OCI-LY3 (cell line): Measurements from ENCODE around the gene KCNIP4.

ENCODE experiments used
- H2AFZ ChIP-seq: fragments of 200-600, 300-600 bp; shearing (Covaris generic); 2 replicates; pipeline ENCODE4 v1.6.0; 2014; ENCODE audit warnings: antibody characterized with exemption, low read depth, low read length
- H3K27ac ChIP-seq: fragments of 200-600, 300-600 bp; sonication (generic); 2 replicates; pipeline ENCODE4 v1.5.1; 2014; ENCODE audit warnings: mild to moderate bottlenecking, low read length, moderate library complexity, mixed read lengths
- H3K27me3 ChIP-seq: fragments of 200-600, 300-600 bp; sonication (generic); 2 replicates; pipeline ENCODE4 v1.6.1; 2014; ENCODE audit warnings: low read depth, low read length, mixed read lengths
- H3K36me3 ChIP-seq: fragments of 200-600, 300-600 bp; sonication (generic); replicated peaks from 2 replicates; pipeline ENCODE3; 2014; ENCODE audit warnings: low read depth, low read length, mixed read lengths
- H3K4me1 ChIP-seq: fragments of 300-600, 200-600 bp; sonication (generic); 2 replicates; pipeline ENCODE4 v1.6.1; 2014; ENCODE audit warnings: low read length, mixed read lengths
- H3K4me2 ChIP-seq: fragments of 200-600, 300-600 bp; sonication (generic); 2 replicates; pipeline ENCODE4 v1.6.1; 2014; ENCODE audit warnings: low read length, mixed read lengths
- H3K4me3 ChIP-seq: fragments of 300-600, 200-600 bp; sonication (generic); 2 replicates; pipeline ENCODE4 v1.5.1; 2014; ENCODE audit warnings: antibody characterized with exemption, mild to moderate bottlenecking, low read length, moderate library complexity
- H3K79me2 ChIP-seq: fragments of 300-600, 200-600 bp; shearing (Covaris generic); 2 replicates; pipeline ENCODE4 v1.6.1; 2014; ENCODE audit warnings: mild to moderate bottlenecking, low read length, mixed read lengths
- H3K9ac ChIP-seq: fragments of 300-600, 200-600 bp; shearing (Covaris generic); 2 replicates; pipeline ENCODE4 v1.6.0; 2014; ENCODE audit warnings: mild to moderate bottlenecking, low read length, moderate library complexity
- H3K9me3 ChIP-seq: fragments of 200-600, 300-600 bp; shearing (Covaris generic); 2 replicates; pipeline ENCODE4 v1.6.1; 2014; ENCODE audit warnings: low read length, mixed read lengths; ENCODE audit not compliant: insufficient read depth
- H4K20me1 ChIP-seq: fragments of 200-600, 300-600 bp; sonication (generic); 2 replicates; pipeline ENCODE4 v1.6.1; 2016; ENCODE audit warnings: low read length, mixed read lengths; ENCODE audit not compliant: insufficient read depth
- EZH2phosphoT487 ChIP-seq: fragments of 200-600 bp; shearing (Covaris generic); IDR thresholded peaks from 2 replicates; pipeline ENCODE4 v1.6.1; 2018; ENCODE audit warnings: antibody characterized with exemption, mixed run types, low read depth
- TF ChIP-seq, protein P1 (sequence below): fragments of 200-600, 300-600 bp; sonication (generic); IDR thresholded peaks from 2 replicates; pipeline ENCODE4 v1.5.1; 2014; ENCODE audit warnings: antibody characterized with exemption, low read length, low read depth

Gene KCNIP4

GRCh38 chr4:21041708-21042107 is 906.9 kb downstream of the KCNIP4 start:
- no peak overlapping the region for H2AFZ ChIP-seq
- H3K36me3 ChIP-seq, result no peaks in the 10 kb centered on the region
- no peaks in the 10 kb centered on the region; the same call in 1 of the 2 replicates for H3K9me3 ChIP-seq
- H3K9ac ChIP-seq, result no peak overlapping the region
- no peaks in the 10 kb centered on the region for H3K79me2 ChIP-seq
- H4K20me1 ChIP-seq, result no peaks in the 10 kb centered on the region
- H3K27me3 ChIP-seq, result no peaks in the 10 kb centered on the region
- no peak overlapping the region for H3K4me3 ChIP-seq
- no peak overlapping the region for H3K27ac ChIP-seq
- TF ChIP-seq, protein P1, sequence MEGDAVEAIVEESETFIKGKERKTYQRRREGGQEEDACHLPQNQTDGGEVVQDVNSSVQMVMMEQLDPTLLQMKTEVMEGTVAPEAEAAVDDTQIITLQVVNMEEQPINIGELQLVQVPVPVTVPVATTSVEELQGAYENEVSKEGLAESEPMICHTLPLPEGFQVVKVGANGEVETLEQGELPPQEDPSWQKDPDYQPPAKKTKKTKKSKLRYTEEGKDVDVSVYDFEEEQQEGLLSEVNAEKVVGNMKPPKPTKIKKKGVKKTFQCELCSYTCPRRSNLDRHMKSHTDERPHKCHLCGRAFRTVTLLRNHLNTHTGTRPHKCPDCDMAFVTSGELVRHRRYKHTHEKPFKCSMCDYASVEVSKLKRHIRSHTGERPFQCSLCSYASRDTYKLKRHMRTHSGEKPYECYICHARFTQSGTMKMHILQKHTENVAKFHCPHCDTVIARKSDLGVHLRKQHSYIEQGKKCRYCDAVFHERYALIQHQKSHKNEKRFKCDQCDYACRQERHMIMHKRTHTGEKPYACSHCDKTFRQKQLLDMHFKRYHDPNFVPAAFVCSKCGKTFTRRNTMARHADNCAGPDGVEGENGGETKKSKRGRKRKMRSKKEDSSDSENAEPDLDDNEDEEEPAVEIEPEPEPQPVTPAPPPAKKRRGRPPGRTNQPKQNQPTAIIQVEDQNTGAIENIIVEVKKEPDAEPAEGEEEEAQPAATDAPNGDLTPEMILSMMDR, result no peak
- no peak for TF ChIP-seq EZH2phosphoT487
- H3K4me1 ChIP-seq, result no peaks in the 10 kb centered on the region
- no peak overlapping the region for H3K4me2 ChIP-seq

DNA sequence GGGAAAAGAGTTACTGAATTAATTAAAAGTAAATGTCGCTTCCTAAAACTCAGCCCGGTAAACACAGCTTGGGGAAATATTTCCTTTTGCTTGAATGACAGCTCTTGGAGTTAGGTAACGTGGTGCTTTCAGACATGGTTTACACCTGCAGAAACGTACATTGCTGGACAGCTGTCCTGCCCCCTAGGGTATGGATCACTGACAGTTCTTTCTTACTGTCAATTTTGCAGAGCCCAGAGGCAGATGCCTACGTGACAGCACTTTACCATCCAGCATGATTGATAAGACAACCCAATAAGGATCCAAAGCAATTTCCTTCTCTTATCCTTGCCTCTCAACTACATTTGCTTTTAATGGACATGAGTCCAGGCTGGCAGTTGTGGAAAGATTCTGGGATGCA is 913.8 kb downstream of the KCNIP4 start:
- no peak overlapping the region for H2AFZ ChIP-seq
- no peak overlapping the region for H3K4me3 ChIP-seq
- no peak overlapping the region for H3K27ac ChIP-seq
- H3K36me3 ChIP-seq, result no peaks in the 10 kb centered on the region
- no peak overlapping the region for H3K4me2 ChIP-seq
- no peaks in the 10 kb centered on the region for H4K20me1 ChIP-seq
- no peaks in the 10 kb centered on the region for H3K4me1 ChIP-seq
- H3K9ac ChIP-seq, result no peak overlapping the region
- no peak for TF ChIP-seq EZH2phosphoT487
- TF ChIP-seq, protein P1, result no peak
- no peaks in the 10 kb centered on the region for H3K9me3 ChIP-seq
- H3K27me3 ChIP-seq, result no peaks in the 10 kb centered on the region
- no peaks in the 10 kb centered on the region for H3K79me2 ChIP-seq

- Histone ChIP-seq H3K4me1 (no peaks in the 10 kb centered on the region), H4K20me1 (no peaks in the 10 kb centered on the region), H3K27ac (no peak overlapping the region), H2AFZ (no peak overlapping the region), H3K4me3 (no peak overlapping the region), H3K27me3 (no peaks in the 10 kb centered on the region), H3K36me3 (no peaks in the 10 kb centered on the region), H3K79me2 (no peaks in the 10 kb centered on the region), H3K4me2 (no peak overlapping the region), H3K9me3 (no peaks in the 10 kb centered on the region), H3K9ac (no peak overlapping the region)
- no peak for TF ChIP-seq EZH2phosphoT487
- TF ChIP-seq, protein P1, result no peak
Observed at GRCh38 chr4:21032089-21032645, 916.4 kb downstream of the KCNIP4 start.

GRCh38 chr4:21018817-21019216 is 929.8 kb downstream of the KCNIP4 start:
- Histone ChIP-seq H3K27me3 (no peaks in the 10 kb centered on the region), H4K20me1 (no peaks in the 10 kb centered on the region), H3K9me3 (no peaks in the 10 kb centered on the region), H3K9ac (no peak overlapping the region), H3K79me2 (no peaks in the 10 kb centered on the region), H3K4me2 (no peak overlapping the region), H3K27ac (no peak overlapping the region), H3K36me3 (no peaks in the 10 kb centered on the region), H3K4me1 (no peaks in the 10 kb centered on the region), H2AFZ (no peak overlapping the region), H3K4me3 (no peak overlapping the region)
- TF ChIP-seq EZH2phosphoT487, result no peak
- TF ChIP-seq, protein P1, result no peak
